HepG2 (cell line): Measurements from ENCODE around the gene ARHGAP33. TPM values are rescaled to one million over a fixed set of nuclear protein-coding genes. Genes with fewer than 3 reads are reported as not detected.

ENCODE experiments used
- ATAC-seq: fragments of 200-7000 bp; cut with Tn5 transposase; 3 replicates; pipeline ENCODE4 v1.9.1; 2020; ENCODE audit warnings: mild to moderate bottlenecking, moderate library complexity
- BruUV-seq: library from RNA; stranded (reverse); fragments of 400-500 nt; replicated peaks from 2 replicates; lab custom pipeline; 2021; lab: Mats Ljungman, UMichigan
- CTCF ChIA-PET: fragments of 300-600 bp; formaldehyde crosslinking; extraction: SDS; loops from one replicate; lab custom pipeline; 2021; ENCODE audit warnings: low total read pairs, inconsistent platforms, low intra/inter-chr PET ratio; lab: Yijun Ruan, JAX
- POLR2A ChIA-PET: fragments of 350-600 bp; sonication (Branson Sonifier 250); formaldehyde crosslinking; loops from one replicate; lab custom pipeline; 2020; ENCODE audit warnings: antibody characterized with exemption, inconsistent platforms; lab: Yijun Ruan, JAX
- DNase-seq: peaks from one replicate; pipeline ENCODE4 v3.0.0-alpha.2; 2015; ENCODE audit warnings: low spot score
- FAIRE-seq: peaks from 3 replicates; lab custom pipeline; 2011; peaks lifted over from hg19 to GRCh38; lab: Jason Lieb, UNC
- H2AFZ ChIP-seq: one replicate; pipeline ENCODE4 v1.6.1; 2011; ENCODE audit warnings: low read length, inconsistent platforms
- H3K27ac ChIP-seq: fragments of 300-600 bp; 3 replicates; pipeline ENCODE4 v1.8.0; 2011; ENCODE audit warnings: mixed run types, mild to moderate bottlenecking, mixed read lengths, low read length, inconsistent platforms; ENCODE audit not compliant: insufficient read depth; ENCODE audit errors: extremely low read length
- H3K27me3 ChIP-seq, 2 experiments: fragments of 200-600 bp in 1 of 2; 2 replicates in 1 of 2; 3 replicates in 1 of 2; pipeline versions ENCODE4 v1.6.0 to v1.8.0; 2011; ENCODE audit warnings: low read length in 2 of 2, mild to moderate bottlenecking in 2 of 2, moderate library complexity in 2 of 2, inconsistent platforms in 1 of 2; ENCODE audit not compliant: insufficient read depth in 2 of 2, control insufficient read depth in 1 of 2
- H3K36me3 ChIP-seq, 2 experiments: fragments of 200-600 bp in 1 of 2; replicated peaks in 1 of 2; 2 replicates in 1 of 2; 3 replicates in 1 of 2; pipeline versions ENCODE4 v1.5.1 to v1.8.0; 2011; ENCODE audit warnings: low read length in 2 of 2, inconsistent platforms in 1 of 2; ENCODE audit not compliant: insufficient read depth in 2 of 2, control insufficient read depth in 1 of 2
- H3K4me1 ChIP-seq: 2 replicates; pipeline ENCODE4 v1.5.1; 2012; ENCODE audit warnings: low read length, inconsistent platforms; ENCODE audit not compliant: insufficient read depth
- H3K4me2 ChIP-seq: 2 replicates; pipeline ENCODE4 v1.6.0; 2011; ENCODE audit warnings: low read depth, low read length, inconsistent platforms
- H3K4me3 ChIP-seq, 3 experiments: fragments of 200-600 bp in 1 of 3; sonication (generic), shearing (Covaris generic) in 1 of 3; replicated peaks in 1 of 3; 2 replicates each; pipeline ENCODE4 v1.5.1; 2011 to 2016; ENCODE audit warnings: low read length in 3 of 3, inconsistent platforms in 2 of 3, low read depth in 2 of 3, mild to moderate bottlenecking in 2 of 3, control low read depth in 1 of 3, mixed read lengths in 1 of 3; ENCODE audit not compliant: insufficient read depth in 1 of 3
- H3K79me2 ChIP-seq: one replicate; pipeline ENCODE4 v1.6.1; 2011; ENCODE audit warnings: low read length, inconsistent platforms; ENCODE audit not compliant: insufficient read depth
- H3K9ac ChIP-seq: 2 replicates; pipeline ENCODE4 v1.6.0; 2011; ENCODE audit warnings: mild to moderate bottlenecking, low read depth, low read length, inconsistent platforms; ENCODE audit not compliant: insufficient read depth
- H3K9me3 ChIP-seq: 2 replicates; pipeline ENCODE4 v1.5.1; 2012; ENCODE audit warnings: mild to moderate bottlenecking, low read length
- H4K20me1 ChIP-seq: 2 replicates; pipeline ENCODE4 v1.6.0; 2011; ENCODE audit warnings: inconsistent platforms, mild to moderate bottlenecking, low read length, moderate library complexity; ENCODE audit not compliant: insufficient read depth
- CBX5 ChIP-seq: sonication (generic); formaldehyde crosslinking; IDR thresholded peaks from 2 replicates; pipeline ENCODE4 v1.4.0; 2020; ENCODE audit warnings: missing genetic modification reagents, borderline replicate concordance
- DMAP1 ChIP-seq: IDR thresholded peaks from 2 replicates; pipeline ENCODE4 v1.6.1; 2016
- ISL2 ChIP-seq: sonication (generic); formaldehyde crosslinking; IDR thresholded peaks from 2 replicates; pipeline ENCODE4 v1.5.0; 2020; ENCODE audit warnings: missing genetic modification reagents
- MBNL3 ChIP-seq: fragments of 250-450 bp; sonication (Bioruptor Pico); conservative IDR thresholded peaks from 2 replicates; pipeline ENCODE4 v1.8.0; 2022; ENCODE audit warnings: mild to moderate bottlenecking, inconsistent platforms
- NCOA1 ChIP-seq: sonication (generic); formaldehyde crosslinking; IDR thresholded peaks from 2 replicates; pipeline ENCODE4 v1.9.0; 2021; ENCODE audit warnings: missing genetic modification reagents
- NR2F2 ChIP-seq: IDR thresholded peaks from 2 replicates; pipeline ENCODE4 v1.6.1; 2012; ENCODE audit warnings: low read depth, inconsistent platforms, borderline replicate concordance
- PATZ1 ChIP-seq: sonication (generic); formaldehyde crosslinking; IDR thresholded peaks from 2 replicates; pipeline ENCODE4 v1.4.0; 2020; ENCODE audit warnings: missing genetic modification reagents
- PLSCR1 ChIP-seq: sonication (generic); formaldehyde crosslinking; IDR thresholded peaks from 2 replicates; pipeline ENCODE4 v1.5.0; 2020; ENCODE audit warnings: missing genetic modification reagents, mild to moderate bottlenecking, borderline replicate concordance
- YY1 ChIP-seq: IDR thresholded peaks from 2 replicates; pipeline ENCODE4 v1.6.1; 2011; ENCODE audit warnings: low read length, low read depth, moderate library complexity, mild to moderate bottlenecking; ENCODE audit not compliant: insufficient read depth, insufficient replicate concordance
- ZNF326 ChIP-seq: sonication (generic); formaldehyde crosslinking; IDR thresholded peaks from 2 replicates; pipeline ENCODE4 v1.4.0; 2020; ENCODE audit warnings: missing genetic modification reagents, borderline replicate concordance
- ZNF430 ChIP-seq: sonication (generic); formaldehyde crosslinking; IDR thresholded peaks from 2 replicates; pipeline ENCODE4 v1.9.0; 2021; ENCODE audit warnings: mild to moderate bottlenecking, missing genetic modification reagents
- ZNF556 ChIP-seq: sonication (generic); formaldehyde crosslinking; IDR thresholded peaks from 2 replicates; pipeline ENCODE4 v1.4.0; 2020; ENCODE audit warnings: mild to moderate bottlenecking, missing genetic modification reagents, borderline replicate concordance
- WGBS: methylation state at CpG from one replicate; pipeline ENCODE4 v1.1.6; 2017; ENCODE audit warnings: low lambda C conversion rate; 5-methylcytosine and 5-hydroxymethylcytosine counted together
- in situ Hi-C: cut with HindIII; loops from 2 replicates; pipeline ENCODE4 v1.10.0; 2017; ENCODE audit warnings: low pct_unique_long_range_greater_than_20kb; ENCODE audit not compliant: extremely low pct_ligation_motif_present
- intact Hi-C: fragments of 100-400 bp; cut with micrococcal nuclease; formaldehyde crosslinking; loops from one replicate; pipeline ENCODE4 v1.10.0; 2022; ENCODE audit not compliant: unreplicated experiment
- polyA plus RNA-seq, 8 experiments: library from polyadenylated mRNA; depleted of rRNA in 3 of 8; stranded (reverse) in 7 of 8; unstranded in 1 of 8; fragments of >200 nt; fragmentation: Illumina TruSeq in 4 of 8; extraction: Trizol in 4 of 8; gene quantifications; 2 replicates each; pipeline versions ENCODE4 v1.2.1 to v1.2.3, GENCODE V29; 2011 to 2016; ENCODE audit warnings: low read depth in 4 of 8, missing spikeins in 1 of 8, mixed read lengths in 1 of 8; ENCODE audit not compliant: insufficient read depth in 1 of 8
- total RNA-seq, 5 experiments: library from RNA; depleted of rRNA; stranded (reverse); fragments of >200 nt; fragmentation: Illumina TruSeq; extraction: Trizol; gene quantifications; 2 replicates each; pipeline ENCODE4 v1.2.3, GENCODE V29; 2016; ENCODE audit warnings: low read depth in 1 of 5
- TF ChIP-seq, protein P1 (sequence below): sonication (generic); formaldehyde crosslinking; IDR thresholded peaks from 2 replicates; pipeline ENCODE4 v1.4.0; 2020; ENCODE audit warnings: missing genetic modification reagents
- TF ChIP-seq, protein P2 (sequence below): IDR thresholded peaks from 2 replicates; pipeline ENCODE4 v1.6.1; 2018; ENCODE audit warnings: missing genetic modification reagents, mild to moderate bottlenecking, missing compliant biosample characterization

The ARHGAP33 gene
- total and polyA plus RNA-seq, 2 of the 13 experiments (the other 11 are each of a cell fraction or from before 2014, with no cell fraction given) = 1.3 to 2.7 TPM

DNA sequence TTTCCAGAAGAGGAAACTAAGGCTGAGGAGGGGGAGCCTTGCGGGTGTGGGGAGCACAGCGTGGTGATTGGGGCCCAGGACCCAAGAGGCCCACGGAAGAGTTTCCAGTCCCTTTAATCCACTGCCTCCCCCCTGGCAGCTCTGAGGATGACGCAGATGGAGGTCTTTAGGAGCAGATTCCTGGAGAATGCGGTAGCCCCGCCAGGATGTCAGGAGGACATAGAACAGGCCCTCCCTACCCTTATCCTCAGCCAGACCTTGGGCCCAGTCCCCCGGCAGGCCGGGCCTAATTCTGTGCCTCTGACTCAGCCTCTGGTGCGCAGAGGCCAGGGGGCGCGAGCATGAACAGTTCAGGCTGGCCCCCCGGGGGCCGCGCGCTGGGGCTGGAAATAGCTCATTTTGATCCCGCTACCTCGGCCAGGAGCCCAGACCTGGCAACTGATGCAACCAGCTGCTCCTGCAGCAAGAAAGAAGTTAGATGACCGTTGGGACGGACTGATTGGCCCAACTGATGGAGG is 18.1 kb upstream of the ARHGAP33 start:
- Histone ChIP-seq H3K36me3 (peaks cover 5 to 34% of the 10 kb centered on the region in 2 experiments; a peak in 4 of 5 replicates), H3K79me2 (peaks cover 6% of the 10 kb centered on the region), H3K27ac (peak overlapping the region; percentile 79), H3K9me3 (no peaks in the 10 kb centered on the region), H3K4me1 (peaks cover 20% of the 10 kb centered on the region), H3K27me3 (no peaks in the 10 kb centered on the region), H3K4me2 (peak overlapping the region; percentile 86), H3K4me3 (peak overlapping the region; percentile 65 to 83 (median 79)), H2AFZ (no peak overlapping the region), H4K20me1 (no peaks in the 10 kb centered on the region), H3K9ac (peak overlapping the region; percentile 74)
- no peak for FAIRE-seq
- in situ Hi-C loops (no loop called here), intact Hi-C loops (no loop called here)
- BruUV-seq = TSS peak; percentile 85
- WGBS = 25% methylated on average over 5 of the region's 19 CpGs
- CTCF ChIA-PET = no interaction called here
- peak; percentile 24 for DNase-seq
- POLR2A ChIA-PET = interaction anchor here (0.7 to 1.5 kb wide), 4 partner anchors 9 to 17 kb away, joined by 3 to 17 read pairs (median 6); partner anchors contain the start of genes LIN37, PSENEN and U2AF1L4
- peak; percentile 46 for ATAC-seq
- TF ChIP-seq, protein P1, sequence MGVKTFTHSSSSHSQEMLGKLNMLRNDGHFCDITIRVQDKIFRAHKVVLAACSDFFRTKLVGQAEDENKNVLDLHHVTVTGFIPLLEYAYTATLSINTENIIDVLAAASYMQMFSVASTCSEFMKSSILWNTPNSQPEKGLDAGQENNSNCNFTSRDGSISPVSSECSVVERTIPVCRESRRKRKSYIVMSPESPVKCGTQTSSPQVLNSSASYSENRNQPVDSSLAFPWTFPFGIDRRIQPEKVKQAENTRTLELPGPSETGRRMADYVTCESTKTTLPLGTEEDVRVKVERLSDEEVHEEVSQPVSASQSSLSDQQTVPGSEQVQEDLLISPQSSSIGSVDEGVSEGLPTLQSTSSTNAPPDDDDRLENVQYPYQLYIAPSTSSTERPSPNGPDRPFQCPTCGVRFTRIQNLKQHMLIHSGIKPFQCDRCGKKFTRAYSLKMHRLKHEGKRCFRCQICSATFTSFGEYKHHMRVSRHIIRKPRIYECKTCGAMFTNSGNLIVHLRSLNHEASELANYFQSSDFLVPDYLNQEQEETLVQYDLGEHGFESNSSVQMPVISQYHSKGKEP = no peak
- TF ChIP-seq, protein P2, sequence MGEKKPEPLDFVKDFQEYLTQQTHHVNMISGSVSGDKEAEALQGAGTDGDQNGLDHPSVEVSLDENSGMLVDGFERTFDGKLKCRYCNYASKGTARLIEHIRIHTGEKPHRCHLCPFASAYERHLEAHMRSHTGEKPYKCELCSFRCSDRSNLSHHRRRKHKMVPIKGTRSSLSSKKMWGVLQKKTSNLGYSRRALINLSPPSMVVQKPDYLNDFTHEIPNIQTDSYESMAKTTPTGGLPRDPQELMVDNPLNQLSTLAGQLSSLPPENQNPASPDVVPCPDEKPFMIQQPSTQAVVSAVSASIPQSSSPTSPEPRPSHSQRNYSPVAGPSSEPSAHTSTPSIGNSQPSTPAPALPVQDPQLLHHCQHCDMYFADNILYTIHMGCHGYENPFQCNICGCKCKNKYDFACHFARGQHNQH (CRISPR knock-in tag) = 0 out of 2 replicates have a peak, but pooled peaks have one; percentile 8
- TF ChIP-seq ZNF326 (CRISPR knock-in tag) (no peak), ZNF430 (no peak), NR2F2 (0 out of 2 replicates have a peak, but pooled peaks have one; percentile 18), DMAP1 (CRISPR knock-in tag) (0 out of 2 replicates have a peak, but pooled peaks have one; percentile 11), ISL2 (CRISPR knock-in tag) (no peak), PLSCR1 (no peak), YY1 (peak; percentile 10), ZNF556 (no peak), CBX5 (CRISPR knock-in tag) (no peak), NCOA1 (0 out of 2 replicates have a peak, but pooled peaks have one; percentile 9), MBNL3 (no peak), PATZ1 (peak; percentile 79)
